Activated CD4-positive, alpha-beta memory T cell treated with anti-CD3 and anti-CD28 coated beads, Interleukin-2, amount 10 ng/mL, durations not matched to agents 7 days and 5 days (primary cell): ENCODE measurements around the gene DNMT3B. TPM values are rescaled to one million over a fixed set of nuclear protein-coding genes. Genes with fewer than 3 reads are reported as not detected.
"Not testable (repeated sequence)": the region's sequence is repeated elsewhere in the genome, so short reads cannot be mapped to it uniquely, and the experiment has no call there.

Experiments
- CTCF ChIA-PET: fragments of 350-600 bp; sonication (Branson Sonifier 250); formaldehyde crosslinking; loops from one replicate; lab custom pipeline; 2021; ENCODE audit warnings: antibody characterized with exemption, inconsistent platforms; lab: Charles Lee
- POLR2A ChIA-PET: fragments of 350-600 bp; sonication (Branson Sonifier 250); formaldehyde crosslinking; loops from one replicate; lab custom pipeline; 2021; ENCODE audit warnings: antibody characterized with exemption; lab: Charles Lee
- DNase-seq: peaks from one replicate; pipeline ENCODE4 v3.0.0-alpha.2; 2020
- H3K27ac Mint-ChIP-seq: one replicate; pipeline ENCODE4 v1.8.0; 2021; ENCODE audit warnings: mild to moderate bottlenecking, mixed read lengths
- H3K27me3 Mint-ChIP-seq: one replicate; pipeline ENCODE4 v1.8.0; 2021; ENCODE audit warnings: mixed read lengths
- H3K36me3 Mint-ChIP-seq: one replicate; pipeline ENCODE4 v1.8.0; 2021; ENCODE audit warnings: low read depth, mixed read lengths
- H3K4me1 Mint-ChIP-seq: one replicate; pipeline ENCODE4 v1.8.0; 2021; ENCODE audit warnings: mixed read lengths
- H3K4me3 Mint-ChIP-seq: one replicate; pipeline ENCODE4 v1.8.0; 2021; ENCODE audit warnings: mild to moderate bottlenecking, mixed read lengths
- H3K9me3 Mint-ChIP-seq: one replicate; pipeline ENCODE4 v1.8.0; 2021; ENCODE audit warnings: mixed read lengths
- total RNA-seq, 2 experiments: library from RNA; stranded (reverse); gene quantifications; one replicate each; pipeline ENCODE4 v1.2.3, GENCODE V29; 2021

Gene DNMT3B
- 1 to 10 TPM; 2.2 to 2.4 TPM for total RNA-seq

- no peaks in the 10 kb centered on the region for H3K36me3 Mint-ChIP-seq
- H3K27me3 Mint-ChIP-seq, result peaks cover 16% of the 10 kb centered on the region
- POLR2A ChIA-PET, result interaction anchor here (1.1 to 2.4 kb wide), 4 partner anchors 16 to 205 kb away, joined by 3 to 31 read pairs (median 8); partner anchors contain the start of gene COMMD7
- peak within 1 kb of the TSS; percentile 81 for H3K4me3 Mint-ChIP-seq
- CTCF ChIA-PET, result interaction anchor here (1.1 to 3.4 kb wide), 5 partner anchors 14 to 28 kb away, joined by 3 to 17 read pairs (median 7); partner anchors contain the start of gene COMMD7
- peak within 1 kb of the TSS; percentile 15 for H3K27ac Mint-ChIP-seq
- peaks cover 15% of the 10 kb centered on the region for H3K4me1 Mint-ChIP-seq
- no peaks in the 10 kb centered on the region for H3K9me3 Mint-ChIP-seq
- peak; percentile 77 for DNase-seq
Measured at GRCh38 chr20:32761831-32762753, at the start of gene DNMT3B. TSS of gene DNMT3B (plus strand) at chr20:32762385. CDS start at chr20:32780324, 17,939 bp downstream.

- H3K4me1 Mint-ChIP-seq, result peaks cover 1% of the 10 kb centered on the region
- no peak overlapping the region for H3K4me3 Mint-ChIP-seq
- peaks cover 22% of the 10 kb centered on the region for H3K36me3 Mint-ChIP-seq
- ChIA-PET POLR2A (no interaction called here), CTCF (interaction anchor here (1.5 kb wide), 1 partner anchor 45 kb away, joined by 4 read pairs; the partner anchor contains the start of gene C20orf203)
- DNase-seq, result no peak
- H3K9me3 Mint-ChIP-seq, result no peaks in the 10 kb centered on the region
- H3K27ac Mint-ChIP-seq, result no peak overlapping the region
- H3K27me3 Mint-ChIP-seq, result no peaks in the 10 kb centered on the region
Measured at GRCh38 chr20:32718749-32719348, 43.3 kb upstream of the DNMT3B start.

GRCh38 chr20:32727683-32728082 is 34.5 kb upstream of the DNMT3B start:
- no peak overlapping the region for H3K4me3 Mint-ChIP-seq
- no peaks in the 10 kb centered on the region for H3K27me3 Mint-ChIP-seq
- POLR2A ChIA-PET, result interaction anchor here (0.7 kb wide), 1 partner anchor 18 kb away, joined by 4 read pairs; no protein-coding TSS in a partner anchor
- CTCF ChIA-PET, result interaction anchor here (0.7 kb wide), 1 partner anchor 51 kb away, joined by 3 read pairs; no protein-coding TSS in a partner anchor
- DNase-seq, result no peak
- peaks cover 29% of the 10 kb centered on the region for H3K36me3 Mint-ChIP-seq
- H3K27ac Mint-ChIP-seq, result no peak overlapping the region
- peaks cover 13% of the 10 kb centered on the region for H3K4me1 Mint-ChIP-seq
- no peaks in the 10 kb centered on the region for H3K9me3 Mint-ChIP-seq

- Mint-ChIP-seq H3K36me3 (peaks cover 29% of the 10 kb centered on the region), H3K4me1 (peaks cover 13% of the 10 kb centered on the region)
- H3K4me3 Mint-ChIP-seq, H3K27me3 Mint-ChIP-seq, DNase-seq, H3K9me3 Mint-ChIP-seq, POLR2A ChIA-PET, CTCF ChIA-PET, H3K27ac Mint-ChIP-seq: not testable (repeated sequence)
Measured at GRCh38 chr20:32728435-32728834, 33.8 kb upstream of the DNMT3B start.

- H3K4me3 Mint-ChIP-seq, H3K9me3 Mint-ChIP-seq, DNase-seq, H3K27me3 Mint-ChIP-seq, CTCF ChIA-PET, H3K27ac Mint-ChIP-seq: not testable (repeated sequence)
- Mint-ChIP-seq H3K36me3 (peaks cover 29% of the 10 kb centered on the region), H3K4me1 (peaks cover 13% of the 10 kb centered on the region)
- POLR2A ChIA-PET, result interaction anchor here (1.7 kb wide), 1 partner anchor 14 kb away, joined by 8 read pairs; the partner anchor contains the start of gene COMMD7
Measured at GRCh38 chr20:32729334-32729733, 32.9 kb upstream of the DNMT3B start.

GRCh38 chr20:32731882-32732266 is 30.3 kb upstream of the DNMT3B start:
- Mint-ChIP-seq H3K27me3 (no peaks in the 10 kb centered on the region), H3K4me1 (peaks cover 26% of the 10 kb centered on the region), H3K9me3 (no peaks in the 10 kb centered on the region), H3K4me3 (no peak overlapping the region), H3K27ac (no peak overlapping the region), H3K36me3 (peaks cover 18% of the 10 kb centered on the region)
- CTCF ChIA-PET, result interaction anchor here (2.6 kb wide), 1 partner anchor 46 kb away, joined by 9 read pairs; no protein-coding TSS in a partner anchor
- DNase-seq, result no peak
- POLR2A ChIA-PET, result no interaction called here

GRCh38 chr20:32737371-32738223 is 24.6 kb upstream of the DNMT3B start:
- Mint-ChIP-seq H3K27ac (peak overlapping the region; percentile 87), H3K9me3 (no peaks in the 10 kb centered on the region), H3K27me3 (no peaks in the 10 kb centered on the region), H3K4me1 (peaks cover 53% of the 10 kb centered on the region), H3K4me3 (peak overlapping the region; percentile 24), H3K36me3 (peaks cover 11% of the 10 kb centered on the region)
- DNase-seq, result peak; percentile 54
- ChIA-PET POLR2A (interaction anchor here (1.0 to 2.1 kb wide), 4 partner anchors 25 to 378 kb away, joined by 3 to 12 read pairs (median 4); partner anchors contain the start of gene DNMT3B), CTCF (interaction anchor here (0.6 to 3.1 kb wide), 6 partner anchors 10 to 639 kb away, joined by 3 to 13 read pairs (median 4); partner anchors contain the start of genes C20orf203 and MAPRE1)

- POLR2A ChIA-PET, result interaction anchor here (1.2 to 2.1 kb wide), 2 partner anchors 19 to 30 kb away, joined by 3 to 4 read pairs; no protein-coding TSS in a partner anchor
- Mint-ChIP-seq H3K4me3 (no peak overlapping the region), H3K9me3 (no peaks in the 10 kb centered on the region), H3K27me3 (no peaks in the 10 kb centered on the region), H3K36me3 (peaks cover 13% of the 10 kb centered on the region), H3K27ac (no peak overlapping the region), H3K4me1 (peaks cover 65% of the 10 kb centered on the region)
- no peak for DNase-seq
- CTCF ChIA-PET, result interaction anchor here (1.0 to 2.8 kb wide), 4 partner anchors 37 to 202 kb away, joined by 3 to 16 read pairs (median 4); partner anchors contain the start of gene C20orf203
Measured at GRCh38 chr20:32741151-32741550, 21.0 kb upstream of the DNMT3B start.

GRCh38 chr20:32742322-32743236 is 19.6 kb upstream of the DNMT3B start:
- peak overlapping the region; percentile 88 for H3K4me3 Mint-ChIP-seq
- peaks cover 53% of the 10 kb centered on the region for H3K4me1 Mint-ChIP-seq
- H3K27me3 Mint-ChIP-seq, result no peaks in the 10 kb centered on the region
- peak; percentile 32 for DNase-seq
- ChIA-PET CTCF (interaction anchor here (1.0 to 2.8 kb wide), 6 partner anchors 18 to 203 kb away, joined by 3 to 16 read pairs (median 5); partner anchors contain the start of gene C20orf203), POLR2A (interaction anchor here (1.0 to 2.6 kb wide), 14 partner anchors 12 to 384 kb away, joined by 3 to 31 read pairs (median 6); partner anchors contain the start of genes DNMT3B and MAPRE1)
- peaks cover 10% of the 10 kb centered on the region for H3K36me3 Mint-ChIP-seq
- H3K27ac Mint-ChIP-seq, result peak overlapping the region; percentile 92
- H3K9me3 Mint-ChIP-seq, result no peaks in the 10 kb centered on the region

GRCh38 chr20:32743237-32744112 is 18.7 kb upstream of the DNMT3B start, which contains the start of gene COMMD7:
TSS of gene COMMD7 (minus strand) at chr20:32743467. CDS start at chr20:32743391, 76 bp downstream.
- Mint-ChIP-seq H3K4me3 (peak within 1 kb of the TSS; percentile 88), H3K4me1 (peaks cover 46% of the 10 kb centered on the region), H3K27ac (peak within 1 kb of the TSS; percentile 100), H3K36me3 (peaks cover 8% of the 10 kb centered on the region), H3K9me3 (no peaks in the 10 kb centered on the region), H3K27me3 (no peaks in the 10 kb centered on the region)
- POLR2A ChIA-PET, result interaction anchor here (0.9 to 2.6 kb wide), 17 partner anchors 8 to 791 kb away, joined by 3 to 31 read pairs (median 5); partner anchors contain the start of genes DNMT3B and MAPRE1
- CTCF ChIA-PET, result interaction anchor here (1.7 to 2.8 kb wide), 3 partner anchors 17 to 35 kb away, joined by 6 to 16 read pairs (median 6); no protein-coding TSS in a partner anchor
- DNase-seq, result peak; percentile 83
